Gastroesophageal sphincter (tissue), 3 donors: Measurements from ENCODE around the gene PHLPP1.

Source experiments
- CTCF ChIP-seq, 4 experiments: fragments of 200-600 bp in 2 of 4; fragments of 450-650 bp in 2 of 4; sonication (generic) in 1 of 4; IDR thresholded peaks; one replicate each; pipeline ENCODE4 v1.5.1; 2017 to 2019; ENCODE audit warnings: antibody characterized with exemption in 4 of 4, mild to moderate bottlenecking in 2 of 4, moderate library complexity in 2 of 4
- POLR2A ChIP-seq, 2 donors: fragments of 450-650 bp; IDR thresholded peaks; one replicate each; pipeline ENCODE4 v1.6.1; 2017; ENCODE audit warnings: antibody characterized with exemption in 2 of 2, mild to moderate bottlenecking in 2 of 2, moderate library complexity in 1 of 2

GRCh38 chr18:62814132-62814759 is 98.9 kb downstream of the PHLPP1 start:
- TF ChIP-seq CTCF (IDR thresholded peaks at IDR 0.05) (no peak), POLR2A (IDR thresholded peaks at IDR 0.05) (no peak)
